ENCODE data around the gene TENM4. TPM values are rescaled to one million over a fixed set of nuclear protein-coding genes. Genes with fewer than 3 reads are reported as not detected.

Gene TENM4
- total RNA-seq, 4 donors from 2014 or later: 0.02 to 0.82 (median 0.23) TPM

- Histone ChIP-seq H3K27me3 (no peaks in the 10 kb centered on the region), H3K36me3 (no peaks in the 10 kb centered on the region), H3K4me1 (peaks cover 3 to 18% of the 10 kb centered on the region in 2 donors), H3K4me3 (no peak overlapping the region), H3K9me3 (no peaks in the 10 kb centered on the region), H3K27ac (no peak overlapping the region)
- DNase-seq (no peak), ATAC-seq (no peak)
- in situ Hi-C loops (cut with MboI; ENCODE audit: low sequenced_read_pairs in 4 of 4) (no loop called here), intact Hi-C loops (cut with DNase I; ENCODE audit: low total_unique reads) (no loop called here)
- TF ChIP-seq CTCF (IDR thresholded peaks at IDR 0.05 in 4 of 5, conservative IDR thresholded peaks at IDR 0.05 in 1 of 5) (no peak), POLR2A (IDR thresholded peaks at IDR 0.05) (no peak)
Observed at GRCh38 chr11:78943841-78944240, 497.0 kb downstream of the TENM4 start.

GRCh38 chr11:78943154-78943553 lies 497.7 kb downstream of the TENM4 start:
- no peak overlapping the region for H3K4me3 ChIP-seq
- H3K36me3 ChIP-seq: no peaks in the 10 kb centered on the region
- TF ChIP-seq CTCF (IDR thresholded peaks at IDR 0.05 in 4 of 5, conservative IDR thresholded peaks at IDR 0.05 in 1 of 5) (no peak), POLR2A (IDR thresholded peaks at IDR 0.05) (no peak)
- intact Hi-C loops (cut with DNase I; ENCODE audit: low total_unique reads): no loop called here
- DNase-seq: no peak
- H3K9me3 ChIP-seq: no peaks in the 10 kb centered on the region
- H3K4me1 ChIP-seq: peaks cover 3 to 18% of the 10 kb centered on the region in 2 donors
- no peaks in the 10 kb centered on the region for H3K27me3 ChIP-seq
- no peak for ATAC-seq
- no peak overlapping the region for H3K27ac ChIP-seq
- in situ Hi-C loops (cut with MboI; ENCODE audit: low sequenced_read_pairs in 4 of 4): no loop called here

DNA sequence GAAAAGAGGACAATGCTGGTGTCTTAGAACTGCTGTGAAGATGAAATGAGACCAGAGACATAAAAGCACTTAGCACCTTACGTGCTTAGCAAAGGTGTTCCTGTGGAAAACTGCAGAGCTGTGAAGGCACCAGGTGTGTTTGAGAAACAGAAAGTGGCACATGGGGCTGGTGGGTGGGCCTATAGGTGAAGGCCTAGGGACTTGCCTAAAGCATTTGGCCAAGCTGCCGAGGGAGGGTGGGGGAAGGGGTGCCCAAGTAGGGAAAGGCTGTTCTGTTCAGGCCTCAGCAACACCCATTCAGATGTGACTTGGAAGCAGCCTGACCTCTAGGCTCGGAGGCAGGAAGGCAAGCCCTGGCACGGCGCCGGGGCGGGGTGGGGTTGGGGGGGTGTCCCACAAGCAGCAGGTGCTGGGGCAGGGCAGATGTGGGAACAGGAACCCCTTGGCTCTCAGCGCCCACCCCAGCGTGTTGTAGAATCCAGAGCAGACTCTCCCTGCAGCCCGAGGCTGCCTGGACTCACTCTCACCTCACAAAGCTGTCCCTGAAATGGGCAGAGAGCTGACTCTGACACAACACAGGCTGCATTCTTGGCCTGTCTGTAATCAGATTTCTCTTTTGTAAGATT lies 499.5 kb downstream of the TENM4 start:
- Histone ChIP-seq H3K27me3 (no peaks in the 10 kb centered on the region), H3K4me3 (no peak overlapping the region), H3K9me3 (no peaks in the 10 kb centered on the region), H3K27ac (no peak overlapping the region), H3K4me1 (peaks cover 3 to 12% of the 10 kb centered on the region in 2 donors), H3K36me3 (no peaks in the 10 kb centered on the region)
- no peak for TF ChIP-seq CTCF (IDR thresholded peaks at IDR 0.05 in 4 of 5, conservative IDR thresholded peaks at IDR 0.05 in 1 of 5)
- TF ChIP-seq POLR2A (IDR thresholded peaks at IDR 0.05): no peak
- in situ Hi-C loops (cut with MboI; ENCODE audit: low sequenced_read_pairs in 4 of 4) (no loop called here), intact Hi-C loops (cut with DNase I; ENCODE audit: low total_unique reads) (no loop called here)
- no peak for ATAC-seq
- DNase-seq: no peak

DNA sequence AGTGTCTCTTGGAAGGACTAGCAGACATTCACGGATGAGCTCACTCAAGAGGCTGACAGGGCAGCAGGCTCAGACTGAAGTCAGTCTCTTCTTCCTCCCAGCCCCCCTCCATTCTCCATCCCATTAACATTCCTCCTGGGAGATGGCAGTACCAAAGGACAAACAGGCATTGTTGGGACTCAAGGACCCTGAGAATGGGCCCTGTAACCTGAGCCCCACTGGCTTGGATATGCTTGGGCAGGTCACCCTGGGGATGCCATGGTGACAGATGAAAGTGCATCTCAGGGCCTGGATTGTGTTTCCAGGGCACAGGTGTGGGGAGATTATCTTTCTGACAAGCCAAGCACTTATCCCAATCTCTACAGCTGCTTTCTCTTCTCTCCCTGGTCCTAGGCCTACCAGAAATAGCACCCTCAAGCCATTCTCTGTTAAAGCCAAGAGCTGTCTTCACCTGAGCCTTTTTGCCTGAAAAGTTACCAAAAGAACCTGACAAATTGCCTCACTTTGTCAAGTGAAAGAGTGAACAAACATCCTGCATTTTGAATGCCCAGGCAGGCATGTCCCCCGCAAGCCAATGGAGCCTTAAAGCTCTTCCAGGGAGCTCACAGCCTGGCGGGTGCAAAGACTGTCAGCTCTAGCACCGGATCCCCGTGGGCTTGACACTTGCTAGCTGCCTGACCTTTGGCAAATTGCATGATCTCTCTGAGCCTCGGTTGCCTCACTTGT lies 500.2 kb downstream of the TENM4 start:
- no peaks in the 10 kb centered on the region for H3K36me3 ChIP-seq
- no peak overlapping the region for H3K27ac ChIP-seq
- TF ChIP-seq POLR2A (IDR thresholded peaks at IDR 0.05) (no peak), CTCF (IDR thresholded peaks at IDR 0.05 in 4 of 5, conservative IDR thresholded peaks at IDR 0.05 in 1 of 5) (no peak)
- no peak overlapping the region for H3K4me3 ChIP-seq
- DNase-seq: no peak
- in situ Hi-C loops (cut with MboI; ENCODE audit: low sequenced_read_pairs in 4 of 4) (no loop called here), intact Hi-C loops (cut with DNase I; ENCODE audit: low total_unique reads) (no loop called here)
- no peaks in the 10 kb centered on the region for H3K9me3 ChIP-seq
- ATAC-seq: no peak
- peaks cover 3 to 12% of the 10 kb centered on the region in 2 donors for H3K4me1 ChIP-seq
- no peaks in the 10 kb centered on the region for H3K27me3 ChIP-seq

All from gastrocnemius medialis (tissue), 4 donors.